HG03342 (cell line): ENCODE results near the gene SUCLG2.
"Not testable (repeated sequence)": the region's sequence is repeated elsewhere in the genome, so short reads cannot be mapped to it uniquely, and the experiment has no call there.

Source experiments
- ATAC-seq: cut with Tn5 transposase; IDR thresholded peaks from one replicate; pipeline ENCODE4 v1.9.1; 2021; ENCODE audit warnings: mild to moderate bottlenecking, moderate library complexity; ENCODE audit not compliant: unreplicated experiment

The SUCLG2 gene

GRCh38 chr3:67610458-67610857 is 44.0 kb downstream of the SUCLG2 start:
- no peak for ATAC-seq

DNA sequence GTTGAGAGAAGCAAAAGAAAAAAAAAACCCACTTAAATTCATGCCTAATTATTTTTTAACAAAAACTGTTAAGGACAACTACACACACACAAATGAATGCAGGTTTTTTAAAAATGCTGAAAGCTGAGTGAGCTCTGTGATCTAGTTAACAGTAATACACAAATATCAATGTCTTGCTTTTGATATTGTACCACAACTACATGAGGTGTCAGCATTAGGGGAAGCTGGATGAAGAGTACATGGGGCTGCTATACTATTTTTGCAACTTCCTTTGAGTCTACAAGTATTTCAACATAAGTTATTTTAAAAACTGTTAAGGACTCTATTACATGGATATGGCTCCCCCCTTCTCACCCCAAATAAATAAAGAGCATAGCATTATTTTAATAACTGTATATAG is 44.7 kb downstream of the SUCLG2 start:
- no peak for ATAC-seq

GRCh38 chr3:67608034-67608433 is 46.4 kb downstream of the SUCLG2 start:
- ATAC-seq = no peak

DNA sequence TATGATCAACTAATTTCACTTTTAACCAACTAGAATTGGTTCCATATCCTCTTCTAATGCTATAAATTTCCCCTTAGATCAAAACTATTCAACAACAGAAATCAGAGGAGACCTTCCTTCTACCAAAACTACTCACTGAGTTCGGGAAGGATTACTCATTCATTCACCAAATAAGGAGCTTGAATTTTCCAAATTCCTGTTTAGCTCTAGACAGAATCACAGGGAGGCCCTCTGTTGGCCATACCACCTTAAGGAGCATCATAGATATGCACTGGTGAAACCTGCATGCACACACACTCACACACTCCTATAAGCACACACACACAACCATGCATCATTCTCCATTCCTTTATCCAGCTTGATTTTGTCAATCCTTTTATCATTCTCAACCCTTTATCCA is 49.0 kb downstream of the SUCLG2 start:
- no peak for ATAC-seq

GRCh38 chr3:67602816-67603215 is 51.6 kb downstream of the SUCLG2 start:
- ATAC-seq = no peak

DNA sequence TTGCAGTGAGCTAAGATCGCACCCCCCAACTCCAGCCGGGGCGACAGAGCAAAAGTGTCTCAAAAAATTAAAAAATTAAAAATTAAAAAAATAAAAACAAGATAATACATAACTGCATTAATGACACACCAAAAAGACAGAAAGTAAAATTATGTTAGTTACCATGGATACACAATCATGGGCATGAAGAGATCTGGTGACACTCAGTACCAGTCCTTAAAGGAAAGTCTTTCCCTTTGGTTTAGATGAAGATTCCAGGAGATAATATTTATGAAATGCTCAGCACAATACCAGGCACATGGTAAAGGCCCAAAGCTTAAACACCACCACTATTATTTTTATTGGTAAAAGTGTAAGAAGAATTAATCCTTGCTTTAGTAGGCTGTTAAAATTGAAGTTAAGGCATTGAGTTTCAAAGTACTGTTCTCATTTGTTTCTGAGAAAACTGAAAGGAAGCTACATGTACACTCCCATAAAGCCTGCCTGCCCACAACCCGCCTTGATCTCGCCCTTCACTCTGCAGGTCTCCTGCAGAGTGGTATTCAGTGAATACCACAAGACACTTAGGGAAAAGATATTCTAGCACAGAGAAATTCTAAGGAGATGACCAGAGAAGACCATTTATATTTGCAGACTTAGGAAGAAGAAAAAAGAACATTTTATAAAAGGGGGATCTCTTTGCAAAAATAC is 52.3 kb downstream of the SUCLG2 start:
- no peak for ATAC-seq

- ATAC-seq = no peak
These were observed 53.0 kb downstream of the SUCLG2 start for GRCh38 chr3:67601385-67601784.

- ATAC-seq = no peak
These were observed 54.6 kb downstream of the SUCLG2 start for GRCh38 chr3:67599821-67600220.

DNA sequence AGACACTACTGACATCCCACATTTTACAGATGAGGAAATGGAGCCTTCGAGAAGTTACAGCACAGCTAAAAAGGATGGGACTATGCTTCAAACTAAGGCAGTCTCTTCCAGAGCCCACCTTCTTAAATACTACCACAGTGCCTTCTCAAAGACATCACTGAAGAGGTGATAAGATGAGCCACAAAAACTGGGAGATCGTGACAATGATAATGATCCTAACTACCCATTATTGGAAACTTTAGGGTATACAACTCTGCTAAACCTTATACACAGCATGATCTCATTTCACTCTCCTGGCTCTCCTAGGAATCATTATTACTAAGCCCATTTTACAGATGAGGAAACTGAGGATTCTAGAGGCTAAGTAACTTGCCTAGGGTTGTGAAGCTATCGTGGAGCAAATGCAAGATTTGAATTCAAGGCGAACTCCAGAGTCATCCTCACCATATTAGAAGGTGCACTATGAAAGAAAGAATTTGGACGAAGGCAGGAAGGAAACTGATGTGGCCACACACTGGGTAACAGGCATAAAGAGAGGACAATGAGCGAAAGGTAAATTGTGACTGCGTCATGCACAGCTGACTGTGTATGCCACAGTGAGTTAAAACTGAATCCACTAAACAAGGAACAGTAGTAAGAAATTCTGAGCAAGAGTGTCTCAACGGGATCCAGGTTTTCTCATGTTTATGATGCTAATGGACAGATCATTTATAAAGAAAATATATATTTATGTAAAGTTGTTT is 55.4 kb downstream of the SUCLG2 start:
- ATAC-seq = no peak

GRCh38 chr3:67595424-67595823 is 59.0 kb downstream of the SUCLG2 start:
- no peak for ATAC-seq

DNA sequence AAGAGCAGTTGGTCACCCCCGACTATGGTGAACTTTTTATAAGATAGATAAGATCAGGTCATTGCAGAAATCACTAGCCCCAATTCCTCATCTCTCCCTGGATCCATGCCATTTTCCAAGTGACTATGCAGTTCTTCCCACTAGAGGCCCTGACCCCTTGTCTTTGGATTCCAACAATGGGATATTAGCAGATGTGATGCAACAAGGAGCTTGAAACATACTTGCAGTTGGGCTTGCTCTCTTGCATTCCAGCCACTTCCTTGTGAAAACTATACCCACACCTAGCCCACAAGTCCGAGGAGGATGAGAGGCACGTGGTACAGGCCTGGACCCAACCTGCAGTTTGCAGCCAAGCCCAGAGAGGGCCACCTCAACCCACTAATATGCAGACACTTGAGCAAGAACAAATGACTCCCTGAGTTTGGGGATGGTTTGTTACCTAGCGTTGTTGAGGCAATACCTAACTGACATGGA is 60.6 kb downstream of the SUCLG2 start:
- no peak for ATAC-seq

DNA sequence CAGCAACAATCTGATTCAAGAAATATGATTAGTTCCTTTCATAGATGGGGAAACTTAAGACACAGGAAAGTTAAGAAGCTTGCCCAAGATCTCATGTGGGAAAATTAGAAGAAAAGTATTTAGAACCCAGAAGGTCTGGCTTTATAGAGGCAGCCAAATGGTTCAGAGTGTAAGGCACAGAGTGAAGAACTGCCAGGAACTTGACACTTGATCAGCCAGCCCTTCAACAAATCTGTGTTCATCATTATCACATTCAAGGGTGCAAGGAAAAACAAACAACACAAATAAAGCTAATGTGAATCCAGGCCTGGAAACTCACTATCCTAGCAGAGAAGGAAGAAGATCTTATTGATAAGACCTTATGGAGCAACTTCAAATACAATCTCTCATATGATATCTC is 62.4 kb downstream of the SUCLG2 start:
- no peak for ATAC-seq

- ATAC-seq = no peak
These were observed 66.6 kb downstream of the SUCLG2 start for GRCh38 chr3:67587811-67588210.

DNA sequence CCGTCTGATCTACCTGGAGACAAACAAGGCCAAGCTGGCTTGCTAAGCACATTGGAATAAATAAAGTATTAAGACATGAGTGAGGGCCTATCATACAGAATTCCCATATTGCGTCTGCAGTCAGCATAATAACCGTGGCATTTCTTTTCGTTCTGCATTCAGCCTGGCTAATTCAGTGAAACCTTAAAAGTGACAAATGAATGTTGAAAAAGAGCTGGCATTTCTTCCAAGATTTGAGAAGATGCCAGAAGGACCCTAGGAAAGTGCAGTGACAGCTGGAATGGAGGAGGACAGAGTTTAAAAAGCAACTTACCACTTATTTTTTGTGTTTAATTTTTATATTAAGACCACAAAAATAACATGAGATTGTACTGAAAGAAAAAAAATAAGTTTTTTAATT is 67.1 kb downstream of the SUCLG2 start:
- ATAC-seq = no peak

DNA sequence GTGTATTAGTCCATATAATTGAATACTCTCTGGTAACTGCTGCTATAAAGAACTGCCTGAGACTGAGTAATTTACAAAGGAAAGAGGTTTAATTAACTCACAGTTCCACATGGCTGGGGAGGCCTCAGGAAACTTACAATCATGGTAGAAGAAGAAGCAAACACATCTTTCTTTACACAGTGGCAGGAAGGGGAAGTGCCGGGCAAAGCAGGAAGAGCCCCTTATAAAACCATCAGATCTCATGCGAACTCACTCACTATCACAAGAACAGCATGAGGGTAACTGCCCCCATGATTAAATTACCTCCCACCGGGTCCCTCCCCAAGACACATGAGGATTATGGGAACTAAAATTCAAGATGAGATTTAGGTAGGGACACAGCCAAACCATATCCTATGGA is 69.8 kb downstream of the SUCLG2 start:
- ATAC-seq = not testable (repeated sequence)

- no peak for ATAC-seq
These were observed 73.9 kb downstream of the SUCLG2 start for GRCh38 chr3:67580430-67581000.

GRCh38 chr3:67578416-67578815 is 76.0 kb downstream of the SUCLG2 start:
- no peak for ATAC-seq

DNA sequence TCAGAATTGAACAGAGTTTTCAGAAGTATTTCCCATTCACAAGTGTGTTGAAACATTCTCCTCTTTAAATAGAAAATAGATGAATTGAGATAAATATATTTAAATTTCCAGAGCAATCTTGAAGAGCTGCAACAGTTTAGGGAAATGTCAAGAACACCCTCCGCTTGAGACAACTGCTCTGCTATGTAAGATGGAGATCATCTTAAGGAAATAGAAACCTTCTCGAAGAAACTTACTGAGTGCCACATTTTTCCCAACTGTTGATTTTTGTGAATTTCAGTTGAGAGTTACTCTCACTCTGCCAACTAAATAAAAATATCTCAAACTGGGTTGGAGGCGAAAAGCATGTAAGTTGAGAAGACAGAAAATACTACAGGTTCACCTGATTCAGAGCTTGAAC is 78.0 kb downstream of the SUCLG2 start:
- ATAC-seq = no peak

- no peak for ATAC-seq
These were observed 85.1 kb downstream of the SUCLG2 start for GRCh38 chr3:67569324-67569723.

- ATAC-seq = no peak
These were observed 86.5 kb downstream of the SUCLG2 start for GRCh38 chr3:67567893-67568292.

GRCh38 chr3:67564973-67565372 is 89.4 kb downstream of the SUCLG2 start:
- ATAC-seq = no peak

GRCh38 chr3:67564008-67564407 is 90.4 kb downstream of the SUCLG2 start:
- no peak for ATAC-seq
